Activated naive CD8-positive, alpha-beta T cell treated with anti-CD3 and anti-CD28 coated beads, Interleukin-2, amount 50 U/mL, for 24 hours (primary cell): ENCODE measurements around the gene ARMH3.
A peak's percentile ranks its signal among the peaks of the same experiment; 100 is the strongest.
"Not testable (repeated sequence)": the region's sequence is repeated elsewhere in the genome, so short reads cannot be mapped to it uniquely, and the experiment has no call there.

Experiments used
- ATAC-seq: fragments of 150-1000 bp; cut with Tn5 transposase; one replicate; pipeline ENCODE4 v1.10.0; 2021
- DNase-seq: peaks from one replicate; pipeline ENCODE4 v3.0.0; 2021
- H3K27ac Mint-ChIP-seq: one replicate; pipeline ENCODE4 v1.8.0; 2021; ENCODE audit warnings: mild to moderate bottlenecking, mixed read lengths
- H3K27me3 Mint-ChIP-seq: one replicate; pipeline ENCODE4 v1.8.0; 2021; ENCODE audit warnings: mixed read lengths
- H3K36me3 Mint-ChIP-seq: one replicate; pipeline ENCODE4 v1.8.0; 2021; ENCODE audit warnings: low read depth, mixed read lengths
- H3K4me1 Mint-ChIP-seq: one replicate; pipeline ENCODE4 v1.8.0; 2021; ENCODE audit warnings: mixed read lengths
- H3K4me3 Mint-ChIP-seq: one replicate; pipeline ENCODE4 v1.8.0; 2021; ENCODE audit warnings: mild to moderate bottlenecking, moderate library complexity, mixed read lengths
- H3K9me3 Mint-ChIP-seq: one replicate; pipeline ENCODE4 v1.8.0; 2021; ENCODE audit warnings: mixed read lengths

ARMH3 gene

GRCh38 chr10:102017295-102017694 is 38.7 kb downstream of the ARMH3 start:
- no peak overlapping the region for H3K27ac Mint-ChIP-seq
- ATAC-seq, result no peak
- H3K9me3 Mint-ChIP-seq, result no peaks in the 10 kb centered on the region
- no peak for DNase-seq
- H3K36me3 Mint-ChIP-seq, result peaks cover 15% of the 10 kb centered on the region
- peaks cover 2% of the 10 kb centered on the region for H3K4me1 Mint-ChIP-seq
- no peaks in the 10 kb centered on the region for H3K27me3 Mint-ChIP-seq
- H3K4me3 Mint-ChIP-seq, result no peak overlapping the region

GRCh38 chr10:102016416-102016815 is 39.6 kb downstream of the ARMH3 start:
- Mint-ChIP-seq H3K36me3 (peaks cover 9% of the 10 kb centered on the region), H3K27ac (no peak overlapping the region), H3K9me3 (no peaks in the 10 kb centered on the region), H3K4me3 (no peak overlapping the region), H3K27me3 (no peaks in the 10 kb centered on the region), H3K4me1 (peaks cover 2% of the 10 kb centered on the region)
- no peak for DNase-seq
- ATAC-seq, result no peak

GRCh38 chr10:102010961-102011360 is 45.0 kb downstream of the ARMH3 start:
- ATAC-seq (no peak), DNase-seq (no peak)
- no peak overlapping the region for H3K4me3 Mint-ChIP-seq
- H3K27ac Mint-ChIP-seq, result no peak overlapping the region
- no peaks in the 10 kb centered on the region for H3K27me3 Mint-ChIP-seq
- peaks cover 5% of the 10 kb centered on the region for H3K4me1 Mint-ChIP-seq
- H3K9me3 Mint-ChIP-seq, result no peaks in the 10 kb centered on the region
- H3K36me3 Mint-ChIP-seq, result peaks cover 20% of the 10 kb centered on the region

GRCh38 chr10:102009801-102010425 is 46.1 kb downstream of the ARMH3 start:
- H3K27ac Mint-ChIP-seq, result no peak overlapping the region
- no peaks in the 10 kb centered on the region for H3K27me3 Mint-ChIP-seq
- H3K4me1 Mint-ChIP-seq, result peaks cover 5% of the 10 kb centered on the region
- DNase-seq (peak; percentile 14), ATAC-seq (peak; percentile 63)
- no peaks in the 10 kb centered on the region for H3K9me3 Mint-ChIP-seq
- H3K36me3 Mint-ChIP-seq, result peaks cover 26% of the 10 kb centered on the region
- no peak overlapping the region for H3K4me3 Mint-ChIP-seq

- Mint-ChIP-seq H3K36me3 (peaks cover 31% of the 10 kb centered on the region), H3K4me3 (no peak overlapping the region), H3K27me3 (no peaks in the 10 kb centered on the region), H3K4me1 (peaks cover 9% of the 10 kb centered on the region), H3K27ac (no peak overlapping the region), H3K9me3 (no peaks in the 10 kb centered on the region)
- DNase-seq, result no peak
- ATAC-seq, result no peak
These were observed 48.2 kb downstream of the ARMH3 start for GRCh38 chr10:102007796-102008195.

GRCh38 chr10:102007031-102007430 is 48.9 kb downstream of the ARMH3 start:
- not testable (repeated sequence) for ATAC-seq, H3K4me3 Mint-ChIP-seq, DNase-seq, H3K27ac Mint-ChIP-seq, H3K9me3 Mint-ChIP-seq, H3K27me3 Mint-ChIP-seq
- Mint-ChIP-seq H3K36me3 (peaks cover 31% of the 10 kb centered on the region), H3K4me1 (peaks cover 13% of the 10 kb centered on the region)

GRCh38 chr10:102004376-102004775 is 51.6 kb downstream of the ARMH3 start:
- no peaks in the 10 kb centered on the region for H3K9me3 Mint-ChIP-seq
- H3K4me1 Mint-ChIP-seq, result peaks cover 20% of the 10 kb centered on the region
- ATAC-seq, result peak; percentile 30
- H3K27me3 Mint-ChIP-seq, result no peaks in the 10 kb centered on the region
- H3K4me3 Mint-ChIP-seq, result no peak overlapping the region
- peaks cover 37% of the 10 kb centered on the region for H3K36me3 Mint-ChIP-seq
- DNase-seq, result no peak
- no peak overlapping the region for H3K27ac Mint-ChIP-seq

- peaks cover 35% of the 10 kb centered on the region for H3K36me3 Mint-ChIP-seq
- no peak overlapping the region for H3K27ac Mint-ChIP-seq
- peaks cover 20% of the 10 kb centered on the region for H3K4me1 Mint-ChIP-seq
- no peaks in the 10 kb centered on the region for H3K27me3 Mint-ChIP-seq
- no peaks in the 10 kb centered on the region for H3K9me3 Mint-ChIP-seq
- ATAC-seq, result no peak
- no peak overlapping the region for H3K4me3 Mint-ChIP-seq
- DNase-seq, result no peak
These were observed 52.4 kb downstream of the ARMH3 start for GRCh38 chr10:102003541-102003940.

GRCh38 chr10:102001435-102002068 is 54.4 kb downstream of the ARMH3 start:
- H3K9me3 Mint-ChIP-seq, result no peaks in the 10 kb centered on the region
- H3K36me3 Mint-ChIP-seq, result peaks cover 31% of the 10 kb centered on the region
- DNase-seq, result no peak
- H3K4me3 Mint-ChIP-seq, result no peak overlapping the region
- ATAC-seq, result peak; percentile 85
- H3K4me1 Mint-ChIP-seq, result peaks cover 20% of the 10 kb centered on the region
- H3K27me3 Mint-ChIP-seq, result no peaks in the 10 kb centered on the region
- H3K27ac Mint-ChIP-seq, result peak overlapping the region; percentile 59

GRCh38 chr10:101997803-101998202 is 58.2 kb downstream of the ARMH3 start:
- H3K4me1 Mint-ChIP-seq, result peaks cover 16% of the 10 kb centered on the region
- H3K27me3 Mint-ChIP-seq, result no peaks in the 10 kb centered on the region
- no peak for DNase-seq
- H3K27ac Mint-ChIP-seq, result no peak overlapping the region
- no peaks in the 10 kb centered on the region for H3K9me3 Mint-ChIP-seq
- peaks cover 22% of the 10 kb centered on the region for H3K36me3 Mint-ChIP-seq
- ATAC-seq, result no peak
- no peak overlapping the region for H3K4me3 Mint-ChIP-seq

GRCh38 chr10:101995451-101996063 is 60.4 kb downstream of the ARMH3 start:
- H3K27ac Mint-ChIP-seq, result no peak overlapping the region
- no peaks in the 10 kb centered on the region for H3K9me3 Mint-ChIP-seq
- no peaks in the 10 kb centered on the region for H3K27me3 Mint-ChIP-seq
- ATAC-seq (no peak), DNase-seq (no peak)
- H3K4me1 Mint-ChIP-seq, result no peaks in the 10 kb centered on the region
- peaks cover 25% of the 10 kb centered on the region for H3K36me3 Mint-ChIP-seq
- no peak overlapping the region for H3K4me3 Mint-ChIP-seq

GRCh38 chr10:101993651-101994200 is 62.2 kb downstream of the ARMH3 start:
- Mint-ChIP-seq H3K36me3 (peaks cover 29% of the 10 kb centered on the region), H3K4me1 (no peaks in the 10 kb centered on the region), H3K27me3 (no peaks in the 10 kb centered on the region), H3K9me3 (no peaks in the 10 kb centered on the region), H3K27ac (no peak overlapping the region), H3K4me3 (no peak overlapping the region)
- ATAC-seq (no peak), DNase-seq (no peak)

- Mint-ChIP-seq H3K36me3 (peaks cover 29% of the 10 kb centered on the region), H3K27me3 (no peaks in the 10 kb centered on the region), H3K9me3 (no peaks in the 10 kb centered on the region), H3K4me3 (no peak overlapping the region), H3K4me1 (no peaks in the 10 kb centered on the region), H3K27ac (no peak overlapping the region)
- DNase-seq, result no peak
- no peak for ATAC-seq
These were observed 62.8 kb downstream of the ARMH3 start for GRCh38 chr10:101993221-101993620.

GRCh38 chr10:101987136-101987535 is 68.8 kb downstream of the ARMH3 start:
- Mint-ChIP-seq H3K27me3 (no peaks in the 10 kb centered on the region), H3K9me3 (no peaks in the 10 kb centered on the region), H3K4me3 (no peak overlapping the region), H3K27ac (no peak overlapping the region), H3K36me3 (peaks cover 31% of the 10 kb centered on the region), H3K4me1 (peaks cover 8% of the 10 kb centered on the region)
- ATAC-seq (no peak), DNase-seq (no peak)

GRCh38 chr10:101986624-101986971 is 69.4 kb downstream of the ARMH3 start:
- peaks cover 8% of the 10 kb centered on the region for H3K4me1 Mint-ChIP-seq
- H3K27ac Mint-ChIP-seq, result peak overlapping the region; percentile 79
- DNase-seq, result no peak
- H3K27me3 Mint-ChIP-seq, result no peaks in the 10 kb centered on the region
- ATAC-seq, result no peak
- peaks cover 27% of the 10 kb centered on the region for H3K36me3 Mint-ChIP-seq
- H3K4me3 Mint-ChIP-seq, result no peak overlapping the region
- no peaks in the 10 kb centered on the region for H3K9me3 Mint-ChIP-seq
